SU-DHL-6 (cell line): ENCODE results near the gene HCFC1.
A peak's percentile ranks its signal among the peaks of the same experiment; 100 is the strongest.

Source experiments
- H2AFZ ChIP-seq: fragments of 200-600 bp; sonication (generic); 2 replicates; pipeline ENCODE4 v1.6.1; 2014; ENCODE audit warnings: low read depth, mild to moderate bottlenecking, moderate library complexity, mixed read lengths, antibody characterized with exemption, low read length; ENCODE audit not compliant: severe bottlenecking
- H3F3A ChIP-seq: fragments of 200-600 bp; shearing (Covaris generic); 2 replicates; pipeline ENCODE4 v1.6.0; 2016; ENCODE audit warnings: antibody characterized with exemption, mild to moderate bottlenecking; ENCODE audit not compliant: insufficient read depth
- H3K27ac ChIP-seq: fragments of 200-600 bp; sonication (generic); 2 replicates; pipeline ENCODE4 v1.5.1; 2016; ENCODE audit warnings: low read depth, mild to moderate bottlenecking, low read length, moderate library complexity, mixed read lengths
- H3K27me3 ChIP-seq: fragments of 200-600 bp; sonication (generic), shearing (Covaris generic); 2 replicates; pipeline ENCODE4 v1.6.0; 2014; ENCODE audit warnings: mild to moderate bottlenecking, low read length
- H3K36me3 ChIP-seq: fragments of 200-600 bp; sonication (generic); 2 replicates; pipeline ENCODE4 v1.6.1; 2014; ENCODE audit warnings: mild to moderate bottlenecking, low read length, mixed read lengths
- H3K4me2 ChIP-seq: fragments of 300-600, 200-600 bp; shearing (Covaris generic), sonication (generic); 2 replicates; pipeline ENCODE4 v1.6.0; 2014; ENCODE audit warnings: low read length, low read depth, mild to moderate bottlenecking; ENCODE audit not compliant: poor library complexity, severe bottlenecking
- H3K4me3 ChIP-seq: fragments of 200-600 bp; sonication (generic); 2 replicates; pipeline ENCODE4 v1.5.1; 2014; ENCODE audit warnings: antibody characterized with exemption, low read length, mild to moderate bottlenecking, mixed read lengths; ENCODE audit not compliant: insufficient read depth, poor library complexity, severe bottlenecking
- H3K79me2 ChIP-seq: fragments of 200-600 bp; sonication (generic); 2 replicates; pipeline ENCODE4 v1.6.1; 2014; ENCODE audit warnings: mild to moderate bottlenecking, low read length, moderate library complexity; ENCODE audit not compliant: insufficient read depth
- H3K9ac ChIP-seq: fragments of 200-600 bp; sonication (generic); 2 replicates; pipeline ENCODE4 v1.7.0; 2014; ENCODE audit warnings: mild to moderate bottlenecking, low read length
- H3K9me2 ChIP-seq: fragments of 200-600 bp; sonication (generic); replicated peaks from 2 replicates; pipeline ENCODE4 v1.6.1; 2014; ENCODE audit warnings: low read length; ENCODE audit not compliant: insufficient read depth
- H3K9me3 ChIP-seq: fragments of 200-600 bp; sonication (generic); 2 replicates; pipeline ENCODE4 v1.6.1; 2014; ENCODE audit warnings: low read length, mixed read lengths; ENCODE audit not compliant: insufficient read depth
- H4K20me1 ChIP-seq: fragments of 200-600 bp; sonication (generic); 2 replicates; pipeline ENCODE4 v1.6.1; 2014; ENCODE audit warnings: low read depth, mild to moderate bottlenecking, antibody characterized with exemption, low read length, moderate library complexity, mixed read lengths
- EZH2phosphoT487 ChIP-seq: fragments of 200-600 bp; sonication (generic), shearing (Covaris generic); conservative IDR thresholded peaks from 2 replicates; pipeline ENCODE4 v1.6.1; 2018; ENCODE audit warnings: mild to moderate bottlenecking, antibody characterized with exemption, low read length, moderate library complexity, mixed read lengths
- TF ChIP-seq, protein P1 (sequence below): fragments of 200-600 bp; sonication (generic); IDR thresholded peaks from one replicate; pipeline ENCODE4 v1.5.1; 2017; ENCODE audit warnings: antibody characterized with exemption, mild to moderate bottlenecking, low read length, moderate library complexity; ENCODE audit not compliant: insufficient read depth, poor library complexity, severe bottlenecking

HCFC1 gene

DNA sequence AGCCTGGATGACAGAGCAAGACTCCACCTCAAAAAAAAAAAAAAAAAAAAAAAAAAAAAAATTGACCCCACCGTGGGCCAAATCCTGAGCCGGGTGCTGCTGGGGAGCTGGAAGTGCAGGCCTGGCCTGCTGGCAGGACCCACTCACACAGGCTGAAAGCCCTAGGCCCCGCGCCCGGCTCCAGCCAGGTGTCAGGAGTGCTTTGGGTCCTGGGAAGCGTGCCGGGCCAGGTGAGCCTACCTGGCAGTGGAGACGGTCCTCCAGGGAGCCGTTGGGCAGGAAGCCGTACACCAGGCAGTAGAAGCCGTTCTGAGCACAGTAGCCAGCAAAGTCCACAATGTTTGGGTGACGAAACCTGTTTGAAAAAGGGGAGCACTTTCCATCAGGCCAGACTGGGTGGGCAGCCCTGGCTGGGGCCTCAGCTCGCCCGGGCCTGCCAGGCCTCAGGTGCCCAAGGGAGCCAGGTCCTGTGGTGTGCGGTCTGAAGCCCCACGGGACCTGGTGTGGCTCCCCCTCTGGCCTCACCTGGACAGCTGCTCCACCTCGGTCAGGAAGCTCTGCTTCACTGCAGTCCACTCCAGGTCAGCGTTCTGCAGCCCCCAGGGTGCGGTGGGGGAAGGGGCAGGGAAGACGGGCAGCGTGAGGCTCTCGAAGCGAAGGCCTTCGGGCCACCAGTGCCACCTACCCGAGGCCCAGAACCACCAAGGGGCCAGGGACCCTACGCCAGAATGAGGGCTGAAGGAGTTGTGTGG is 46.3 kb upstream of the HCFC1 start:
- Histone ChIP-seq H3F3A (peaks cover 7% of the 10 kb centered on the region), H4K20me1 (no peaks in the 10 kb centered on the region), H3K27ac (peak overlapping the region; percentile 81), H3K4me2 (peak overlapping the region; percentile 94), H3K36me3 (no peaks in the 10 kb centered on the region), H2AFZ (no peak overlapping the region), H3K9ac (peak overlapping the region; percentile 91), H3K9me3 (no peaks in the 10 kb centered on the region), H3K4me3 (peak overlapping the region; percentile 76), H3K9me2 (no peaks in the 10 kb centered on the region), H3K27me3 (no peaks in the 10 kb centered on the region), H3K79me2 (peaks cover 15% of the 10 kb centered on the region; the same call in 1 of the 2 replicates)
- TF ChIP-seq, protein P1, sequence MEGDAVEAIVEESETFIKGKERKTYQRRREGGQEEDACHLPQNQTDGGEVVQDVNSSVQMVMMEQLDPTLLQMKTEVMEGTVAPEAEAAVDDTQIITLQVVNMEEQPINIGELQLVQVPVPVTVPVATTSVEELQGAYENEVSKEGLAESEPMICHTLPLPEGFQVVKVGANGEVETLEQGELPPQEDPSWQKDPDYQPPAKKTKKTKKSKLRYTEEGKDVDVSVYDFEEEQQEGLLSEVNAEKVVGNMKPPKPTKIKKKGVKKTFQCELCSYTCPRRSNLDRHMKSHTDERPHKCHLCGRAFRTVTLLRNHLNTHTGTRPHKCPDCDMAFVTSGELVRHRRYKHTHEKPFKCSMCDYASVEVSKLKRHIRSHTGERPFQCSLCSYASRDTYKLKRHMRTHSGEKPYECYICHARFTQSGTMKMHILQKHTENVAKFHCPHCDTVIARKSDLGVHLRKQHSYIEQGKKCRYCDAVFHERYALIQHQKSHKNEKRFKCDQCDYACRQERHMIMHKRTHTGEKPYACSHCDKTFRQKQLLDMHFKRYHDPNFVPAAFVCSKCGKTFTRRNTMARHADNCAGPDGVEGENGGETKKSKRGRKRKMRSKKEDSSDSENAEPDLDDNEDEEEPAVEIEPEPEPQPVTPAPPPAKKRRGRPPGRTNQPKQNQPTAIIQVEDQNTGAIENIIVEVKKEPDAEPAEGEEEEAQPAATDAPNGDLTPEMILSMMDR, result no peak

DNA sequence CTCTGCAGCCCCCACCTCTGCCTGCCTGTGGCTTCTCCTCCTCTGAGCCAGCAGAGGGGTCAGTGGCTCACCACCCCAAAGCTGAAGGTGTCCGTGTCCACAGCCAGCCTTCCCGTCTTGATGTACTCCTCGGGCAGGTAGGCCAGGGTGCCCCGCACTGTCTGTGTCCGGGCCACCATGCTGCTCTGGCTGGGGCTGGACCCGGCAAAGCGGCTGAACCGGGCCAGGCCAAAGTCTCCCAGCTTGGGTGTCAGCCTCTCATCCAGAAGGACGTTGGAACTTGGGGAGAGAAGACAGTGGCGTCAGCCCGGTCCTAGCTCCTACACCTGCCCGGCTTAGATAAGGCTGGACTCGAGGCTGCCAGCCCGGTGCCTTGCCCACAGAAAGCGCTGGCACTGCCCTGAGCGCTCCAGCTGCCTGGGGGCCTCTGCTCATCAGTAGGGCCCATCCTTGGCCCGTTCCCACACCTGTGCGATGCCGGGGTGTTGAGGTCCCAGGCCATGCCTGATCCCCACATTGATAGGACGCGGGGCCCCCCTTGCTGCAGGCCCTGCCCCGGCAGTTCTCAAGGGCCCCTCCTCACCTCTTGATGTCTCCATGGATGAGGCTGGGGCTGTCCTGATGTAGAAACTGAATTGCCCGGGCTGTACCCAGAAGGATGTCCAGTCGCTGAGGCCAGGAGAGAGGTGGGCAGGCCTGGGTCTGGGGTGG is 44.9 kb upstream of the HCFC1 start:
- H3K79me2 ChIP-seq, result peaks cover 15% of the 10 kb centered on the region; the same call in 1 of the 2 replicates
- no peaks in the 10 kb centered on the region for H3K9me2 ChIP-seq
- H4K20me1 ChIP-seq, result no peaks in the 10 kb centered on the region
- no peak overlapping the region for H3K27ac ChIP-seq
- no peak overlapping the region for H2AFZ ChIP-seq
- H3K9me3 ChIP-seq, result no peaks in the 10 kb centered on the region
- no peak overlapping the region for H3K4me3 ChIP-seq
- no peaks in the 10 kb centered on the region for H3K27me3 ChIP-seq
- no peak overlapping the region for H3K9ac ChIP-seq
- no peaks in the 10 kb centered on the region for H3K36me3 ChIP-seq
- H3K4me2 ChIP-seq, result no peak overlapping the region
- TF ChIP-seq, protein P1, result no peak
- no peak for TF ChIP-seq EZH2phosphoT487
- peaks cover 3% of the 10 kb centered on the region for H3F3A ChIP-seq

DNA sequence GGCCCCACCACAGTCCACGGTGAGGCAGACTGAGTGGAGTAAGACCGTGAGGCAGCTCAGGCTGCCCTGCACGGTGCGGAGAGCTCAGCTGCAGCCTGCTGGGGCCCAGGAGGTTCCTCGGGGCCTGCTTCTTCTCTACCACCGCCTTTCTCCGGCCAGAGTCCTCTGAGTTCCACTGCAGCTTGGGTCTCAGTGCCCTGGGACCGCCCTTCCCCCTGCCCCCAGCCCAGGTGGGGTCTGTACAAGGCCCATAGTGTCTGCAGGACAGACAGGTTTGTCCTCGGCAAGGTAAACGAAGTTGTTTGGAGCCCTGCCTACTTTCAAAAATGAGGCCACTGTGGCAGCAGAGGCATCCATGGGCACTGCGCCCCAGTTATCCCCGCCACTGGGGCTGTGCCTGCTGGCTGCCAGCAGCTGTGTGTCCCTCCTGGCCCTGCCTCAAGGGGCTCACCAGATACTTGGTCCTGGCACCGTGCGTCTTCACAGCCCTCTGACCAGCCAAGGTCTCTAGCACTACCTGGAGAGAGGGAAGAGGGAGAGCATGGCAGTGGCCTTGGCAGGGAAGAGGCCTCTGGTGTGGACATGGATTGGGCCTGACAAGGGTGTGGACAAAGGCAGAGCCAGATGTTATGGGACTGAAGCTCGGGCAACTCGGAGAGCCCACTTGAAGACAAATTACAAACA is 44.1 kb upstream of the HCFC1 start:
- Histone ChIP-seq H3K9ac (no peak overlapping the region), H3F3A (no peaks in the 10 kb centered on the region), H3K36me3 (no peaks in the 10 kb centered on the region), H3K4me3 (no peak overlapping the region), H3K79me2 (peaks cover 15% of the 10 kb centered on the region; the same call in 1 of the 2 replicates), H2AFZ (no peak overlapping the region), H3K9me2 (no peaks in the 10 kb centered on the region), H3K27me3 (no peaks in the 10 kb centered on the region), H3K27ac (no peak overlapping the region), H3K9me3 (no peaks in the 10 kb centered on the region), H3K4me2 (no peak overlapping the region), H4K20me1 (no peaks in the 10 kb centered on the region)
- no peak for TF ChIP-seq EZH2phosphoT487
- TF ChIP-seq, protein P1, result no peak
